Stimulated activated CD8-positive, alpha-beta memory T cell treated with anti-CD3 and anti-CD28 coated beads, Interleukin-15, amount 100 ng/mL, for 4 hours (primary cell): ENCODE measurements around the gene ZNF423.
"Not testable (repeated sequence)": the region's sequence is repeated elsewhere in the genome, so short reads cannot be mapped to it uniquely, and the experiment has no call there.

Experiments
- DNase-seq, 2 donors: peaks; one replicate each; pipeline ENCODE4 v3.0.0-alpha.2; 2020; ENCODE audit warnings: low read depth in 2 of 2

The ZNF423 gene

DNA sequence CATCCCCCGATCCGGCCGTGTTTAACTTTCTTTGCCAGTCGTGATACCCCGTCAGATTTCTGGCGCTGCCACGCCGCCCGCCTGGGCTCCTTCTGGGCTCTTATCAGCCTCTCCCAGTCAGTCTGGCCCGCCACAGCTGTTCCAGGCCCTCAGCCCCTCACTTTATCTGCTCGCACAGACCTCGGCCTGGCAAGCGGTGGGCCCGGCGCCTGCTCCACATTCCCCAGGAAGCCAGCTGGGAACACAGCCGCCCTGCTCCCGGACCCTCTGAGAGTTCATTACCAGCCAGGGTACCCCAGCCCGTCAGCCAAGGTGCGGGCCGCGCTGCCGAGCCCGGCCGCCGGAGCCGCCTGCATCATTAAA, 157.5 kb downstream of the ZNF423 start:
- DNase-seq: no peak

DNA sequence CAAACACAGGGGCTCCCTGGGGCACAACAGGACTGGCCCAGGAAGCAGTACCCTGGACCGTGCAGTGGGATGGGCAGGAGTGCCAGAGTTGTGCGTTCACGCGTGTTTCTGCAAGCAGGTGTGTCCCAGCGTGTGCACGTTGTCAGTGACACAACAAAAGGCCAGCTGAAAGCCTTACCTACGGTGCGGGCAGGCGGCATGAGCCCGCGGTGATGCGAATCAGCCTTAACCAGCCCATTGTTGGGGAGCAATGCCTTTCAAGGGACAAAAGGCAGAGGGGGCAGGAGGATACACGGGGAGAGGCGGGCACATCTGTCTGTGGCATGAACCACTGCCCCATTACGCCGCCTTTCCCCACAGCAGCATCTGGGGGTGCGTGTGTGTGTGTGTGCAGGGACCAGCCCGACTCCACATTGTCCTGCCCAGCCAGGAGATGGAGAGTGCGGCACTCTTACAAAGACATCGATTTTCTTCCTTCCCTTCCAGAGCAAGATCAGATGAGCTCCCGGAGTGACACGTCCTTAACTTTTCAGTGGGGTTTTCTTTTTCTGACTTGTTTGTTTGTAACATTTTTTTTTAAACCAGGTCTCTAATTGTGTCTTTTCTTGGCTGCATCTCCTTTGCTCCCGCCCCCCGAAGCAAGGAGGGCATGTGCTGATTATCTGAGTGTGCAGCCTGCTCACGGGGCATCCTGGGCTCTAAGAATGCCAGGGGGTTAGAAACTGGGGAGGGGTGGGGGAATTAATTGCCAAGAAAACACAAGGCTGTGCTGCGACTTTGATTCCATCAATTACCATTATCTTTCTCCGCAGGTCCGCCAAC, 158.1 kb downstream of the ZNF423 start:
- no peak for DNase-seq

DNA sequence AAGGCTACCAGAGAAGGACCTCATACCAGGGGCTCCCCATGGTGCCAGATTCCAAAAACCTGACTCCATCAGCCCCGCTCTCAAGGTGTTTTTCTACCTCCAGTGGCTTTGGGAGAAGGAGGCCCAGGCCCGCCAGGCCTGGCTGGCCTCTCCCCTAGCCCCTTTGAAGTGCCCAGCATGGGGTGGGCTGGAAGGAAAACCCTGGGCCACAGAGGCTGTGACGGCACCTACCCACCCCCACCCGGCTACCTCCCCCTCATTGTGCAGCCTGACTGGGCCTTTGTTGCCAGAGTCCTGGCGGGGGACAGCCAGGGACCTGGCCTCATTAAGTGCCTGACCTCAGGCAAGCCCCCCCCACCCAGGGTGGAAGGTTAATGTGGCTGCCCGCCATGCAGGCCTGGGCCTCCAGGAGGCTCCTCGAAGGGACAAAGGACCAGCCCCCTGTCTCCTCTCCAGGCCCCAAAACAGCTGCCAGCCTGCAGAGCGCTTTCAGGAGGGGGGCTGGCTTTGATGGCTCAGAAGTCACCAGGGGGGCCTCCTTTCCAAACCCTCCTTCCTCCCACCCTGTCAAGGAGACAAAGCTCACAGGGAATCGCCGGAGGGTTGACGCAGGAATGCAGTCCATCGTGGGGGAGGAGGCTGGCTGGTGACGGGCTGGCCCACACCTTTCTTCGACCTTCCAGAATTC, 159.4 kb downstream of the ZNF423 start:
- DNase-seq: no peak

DNA sequence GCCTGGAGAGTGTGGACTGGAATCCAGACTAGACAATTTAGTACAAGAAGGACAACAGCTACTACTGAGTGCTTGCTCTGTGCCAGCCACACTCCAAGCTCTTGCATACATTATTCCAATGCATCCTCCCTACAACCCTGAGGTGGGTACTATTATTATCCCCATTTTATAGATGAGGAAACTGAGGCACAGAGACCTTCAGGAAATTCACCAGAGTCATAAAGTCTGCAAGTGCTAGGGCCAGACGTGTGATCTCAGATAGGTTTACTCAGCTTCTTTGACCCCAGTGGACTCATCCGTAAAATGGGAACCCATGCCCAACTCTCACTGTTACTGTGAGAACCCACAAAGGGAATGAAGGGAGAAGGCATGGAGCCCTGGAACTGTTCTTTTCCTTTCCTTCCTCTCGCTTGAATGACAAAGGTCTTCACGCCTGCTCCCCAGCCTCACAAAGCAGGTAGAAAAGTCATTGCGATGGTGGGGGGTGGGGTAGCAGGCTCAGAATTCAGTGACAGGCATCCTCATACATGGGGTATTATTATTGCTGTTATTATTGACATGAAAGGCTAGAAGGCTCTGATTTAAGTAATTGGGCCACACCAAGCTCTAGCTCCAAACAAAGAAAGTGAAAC, 160.0 kb downstream of the ZNF423 start:
- no peak for DNase-seq

DNA sequence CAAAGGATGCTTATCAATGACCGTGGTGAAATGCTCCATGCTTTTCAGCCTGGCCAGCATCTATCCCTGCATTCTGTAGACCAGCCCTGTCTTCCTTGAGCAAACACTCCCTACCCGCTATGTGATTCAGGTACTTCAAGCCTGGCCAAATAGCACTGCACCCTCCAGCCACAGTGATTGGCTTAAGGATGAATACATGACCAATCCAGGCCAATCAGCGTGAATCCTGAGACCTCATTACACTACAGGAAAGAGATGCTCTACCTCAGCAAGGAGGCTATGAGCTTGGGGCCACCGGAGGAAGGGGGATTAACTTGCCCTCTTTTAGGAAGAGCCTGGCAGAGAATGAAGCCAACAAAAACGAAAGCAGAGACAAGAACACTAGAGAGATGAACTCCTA, 162.5 kb downstream of the ZNF423 start:
- no peak for DNase-seq

DNA sequence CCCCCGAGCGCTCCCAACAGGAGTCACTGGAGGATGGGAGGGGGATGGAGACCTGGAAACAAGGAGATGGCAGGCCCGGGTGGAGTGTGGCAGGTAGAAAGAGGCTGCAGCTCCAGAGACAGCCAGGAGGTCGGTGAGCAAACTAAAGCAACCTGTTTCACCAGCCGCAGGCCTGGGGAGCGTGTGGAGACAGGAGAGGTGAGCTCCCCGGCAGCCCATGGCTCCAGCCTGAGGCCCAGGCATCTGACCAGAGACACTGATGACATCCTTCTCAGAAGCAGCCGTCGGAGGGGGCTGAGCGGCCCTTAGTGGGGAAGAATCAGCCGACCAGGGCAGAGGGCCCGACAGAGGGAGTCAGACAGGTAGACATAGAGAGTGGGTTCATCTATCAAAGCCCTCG, 165.1 kb downstream of the ZNF423 start:
- no peak for DNase-seq

DNA sequence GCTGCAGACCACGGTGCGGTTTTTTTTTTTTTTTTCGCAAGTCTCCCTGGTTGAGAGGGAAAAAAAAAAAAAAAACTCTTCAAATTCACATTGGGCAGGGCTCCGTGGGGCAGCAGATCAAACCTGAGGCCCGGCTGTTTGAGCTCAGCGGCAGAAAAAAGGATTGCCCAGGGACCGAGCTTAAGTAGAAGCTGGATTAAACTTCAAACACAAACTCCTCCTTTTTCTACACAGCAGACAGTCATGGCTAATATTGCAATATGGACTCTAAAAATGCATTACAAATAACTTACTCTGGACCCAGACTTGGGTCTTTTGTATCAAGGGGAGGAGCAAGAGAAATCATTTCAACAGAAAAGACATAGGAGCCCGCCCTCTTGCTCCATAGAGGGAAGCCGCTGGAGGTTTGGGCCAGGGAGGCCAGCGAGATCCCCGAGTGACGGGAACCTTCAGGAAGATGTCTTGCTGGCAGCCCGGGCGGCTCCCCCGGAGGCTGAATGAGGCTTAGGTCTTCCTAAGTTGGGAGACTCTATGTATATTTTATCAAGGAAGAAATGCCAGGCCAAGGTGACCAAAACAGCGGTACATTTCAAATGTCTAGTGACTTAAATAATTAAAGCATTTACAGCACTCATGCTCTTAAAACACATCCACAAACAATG, 167.7 kb downstream of the ZNF423 start:
- no peak for DNase-seq

DNA sequence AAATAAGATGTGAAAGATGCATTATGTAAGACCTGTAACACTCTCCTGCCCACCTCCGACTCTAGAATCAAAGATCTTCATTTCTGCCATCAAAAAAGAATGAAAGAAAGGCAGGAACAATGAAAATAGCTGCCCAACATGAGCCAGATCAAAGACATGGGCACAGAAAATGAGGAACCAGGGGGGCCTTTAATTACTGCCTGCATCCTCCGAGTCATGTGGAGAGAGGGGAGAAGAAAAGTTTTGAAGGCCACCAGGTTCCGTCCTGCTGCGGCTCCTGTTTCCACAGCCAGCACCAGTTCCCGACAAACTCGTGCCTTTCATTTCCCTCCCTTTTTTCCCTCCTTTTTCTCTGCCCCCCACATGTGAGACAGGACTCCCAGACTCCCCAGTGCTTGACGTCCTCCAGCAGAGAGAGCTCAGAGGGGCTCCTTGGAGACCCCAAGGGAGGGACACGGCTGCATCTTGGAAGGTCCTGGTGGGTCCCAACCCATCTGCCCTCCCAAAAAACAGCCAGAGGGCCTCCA, 168.4 kb downstream of the ZNF423 start:
- DNase-seq: no peak

DNA sequence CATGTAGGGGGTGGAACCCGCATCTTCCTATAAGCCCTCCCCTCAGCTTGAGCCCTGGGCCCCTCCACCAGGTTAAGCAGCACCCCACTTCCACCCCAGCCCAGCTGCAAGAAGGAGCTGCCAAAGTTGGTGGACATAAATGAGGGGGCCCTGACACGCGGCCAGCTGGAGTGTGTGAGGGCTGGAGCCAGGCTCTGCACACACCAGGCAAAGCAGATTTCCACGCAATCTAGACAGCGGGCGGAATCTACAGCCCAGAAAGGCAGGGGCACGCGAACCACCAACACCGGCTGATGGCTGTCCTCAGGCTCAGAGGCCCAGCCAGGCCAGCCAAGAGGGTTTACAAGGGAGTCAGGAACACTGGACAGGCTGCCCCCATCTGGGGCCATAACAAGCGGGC, 171.2 kb downstream of the ZNF423 start:
- DNase-seq: no peak

DNA sequence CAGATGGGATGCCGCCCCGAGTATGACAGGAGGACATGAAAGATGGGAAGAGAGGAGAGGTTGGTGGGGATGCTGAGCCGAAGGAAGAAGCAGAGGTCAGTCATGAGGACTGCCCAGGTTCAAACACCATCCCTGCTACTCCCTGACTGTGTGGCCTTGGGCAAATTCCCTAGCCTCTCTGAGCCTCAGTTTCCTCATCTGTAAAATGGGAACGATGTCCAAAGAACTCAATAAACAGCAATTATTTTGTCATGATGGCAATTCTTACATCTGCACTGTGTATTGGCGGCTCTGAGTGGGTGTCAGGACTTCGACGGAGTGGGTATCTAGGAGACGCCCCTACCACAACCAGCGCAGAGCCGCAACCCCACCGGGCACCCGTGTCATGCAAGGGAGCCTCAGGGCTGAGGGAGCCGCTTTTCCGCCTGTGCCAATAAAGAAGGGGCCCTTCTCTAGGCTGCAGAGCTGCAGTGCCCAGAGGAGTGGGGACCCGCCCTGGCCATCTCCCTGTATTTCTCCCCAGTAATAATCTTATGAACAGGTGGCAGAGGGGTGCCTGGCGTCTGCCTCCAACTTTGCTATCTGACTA, 173.2 kb downstream of the ZNF423 start:
- DNase-seq: no peak

DNA sequence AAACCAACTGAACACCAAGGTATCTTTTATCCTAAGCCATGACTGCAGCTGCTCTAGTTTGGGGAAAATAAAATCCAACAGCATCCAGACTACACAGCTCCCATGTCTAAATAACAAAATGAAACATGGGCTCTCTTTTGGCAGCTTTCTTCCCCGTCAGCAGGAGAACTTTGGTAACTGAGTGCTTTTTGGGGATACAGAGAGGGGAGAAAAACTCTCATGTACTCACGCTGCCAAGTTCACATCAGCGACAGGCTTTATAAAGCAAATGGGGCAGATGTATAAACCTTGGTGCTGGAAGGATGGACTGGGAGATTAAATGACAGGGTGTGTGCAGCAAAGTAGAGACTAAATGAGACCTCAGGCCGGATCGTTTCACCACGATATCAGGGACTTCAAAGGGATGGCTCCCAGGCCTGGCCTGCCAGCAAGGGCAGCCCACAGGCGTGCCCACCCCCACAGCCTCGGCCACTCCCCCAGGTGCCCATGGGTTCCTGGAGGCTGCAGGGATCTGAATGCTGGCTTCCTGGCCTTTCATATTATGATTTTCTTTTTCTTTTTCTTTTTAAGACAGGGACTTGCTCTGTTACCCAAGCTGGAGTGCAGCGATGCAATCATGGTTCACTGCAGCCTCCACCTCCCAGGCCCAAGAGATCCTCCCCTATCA, 174.6 kb downstream of the ZNF423 start:
- DNase-seq: no peak

DNA sequence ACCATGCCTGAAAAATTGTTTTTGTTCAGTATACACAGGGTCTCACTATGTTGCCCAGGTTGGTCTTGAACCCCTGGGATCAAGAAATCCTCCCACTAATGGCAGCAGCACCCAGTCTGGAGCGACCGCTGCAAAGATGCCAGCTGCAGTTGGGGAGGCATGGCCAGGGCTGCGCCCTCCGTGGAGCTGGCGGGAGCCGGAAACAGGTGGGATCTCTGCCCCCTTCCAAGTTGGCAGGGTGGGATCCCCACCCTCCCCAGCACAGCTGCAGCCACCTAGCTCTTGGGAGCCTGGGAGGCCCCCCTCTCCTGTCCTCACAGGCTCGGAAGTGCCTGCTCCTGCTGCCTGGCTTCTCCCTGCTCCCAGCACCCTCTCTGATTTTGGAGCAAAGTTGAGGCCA, 176.8 kb downstream of the ZNF423 start:
- DNase-seq: no peak

DNA sequence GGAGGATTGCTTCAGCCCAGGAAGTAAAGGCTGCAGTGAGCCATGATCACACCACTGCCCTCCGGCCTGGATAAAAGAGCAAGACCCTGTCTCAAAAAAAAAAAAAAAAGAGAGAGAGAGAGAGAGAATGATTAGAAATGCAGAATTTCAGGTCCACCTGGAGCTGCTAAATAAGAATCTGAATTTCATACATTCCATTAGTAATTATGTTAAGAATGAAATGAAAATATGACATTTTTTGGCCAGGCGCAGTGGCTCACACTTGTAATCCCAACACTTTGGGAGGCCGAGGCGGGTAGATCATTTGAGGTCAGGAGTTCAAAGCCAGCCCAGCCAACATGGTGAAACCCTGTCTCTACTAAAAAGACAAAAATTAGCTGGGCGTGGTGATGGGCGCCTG, 178.3 kb downstream of the ZNF423 start:
- not testable (repeated sequence) for DNase-seq

DNA sequence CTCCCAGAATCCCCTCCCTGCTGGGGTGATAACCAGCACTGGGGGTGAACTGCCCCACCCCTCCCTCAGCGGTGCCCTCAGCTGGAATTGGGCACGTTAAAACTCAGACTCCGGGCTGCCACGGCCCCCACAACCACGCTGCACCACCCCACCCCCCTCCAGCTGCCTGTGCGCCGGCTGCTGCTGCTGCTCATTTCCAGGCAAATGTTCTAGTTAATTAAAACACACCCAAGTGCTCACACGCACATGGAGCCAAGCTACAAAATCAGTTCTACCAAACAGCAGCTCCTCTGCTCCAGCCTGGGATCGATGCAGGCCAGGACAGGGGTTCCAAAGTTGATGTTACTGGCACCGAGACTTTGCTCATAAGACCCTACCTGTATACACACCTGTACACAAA, 180.5 kb downstream of the ZNF423 start:
- DNase-seq: no peak

DNA sequence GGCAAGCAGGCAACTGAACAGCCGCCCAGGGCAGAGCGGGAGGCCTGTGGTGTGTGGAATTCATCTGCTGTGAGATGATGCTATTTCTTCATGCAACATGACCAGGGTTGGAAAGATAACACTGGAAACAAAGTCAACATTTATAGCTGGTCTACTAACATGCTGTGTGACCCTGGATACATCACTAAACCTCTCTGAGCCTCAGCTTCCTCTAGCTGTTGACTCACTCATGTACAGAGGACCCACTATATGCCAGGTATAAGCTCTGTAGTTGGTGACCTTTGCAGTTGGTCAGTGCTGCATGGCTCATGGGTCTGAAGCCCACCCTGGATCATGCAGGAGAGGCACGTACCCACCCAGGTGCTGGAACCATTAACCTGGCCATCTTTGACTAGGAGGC, 180.9 kb downstream of the ZNF423 start:
- DNase-seq: no peak

DNA sequence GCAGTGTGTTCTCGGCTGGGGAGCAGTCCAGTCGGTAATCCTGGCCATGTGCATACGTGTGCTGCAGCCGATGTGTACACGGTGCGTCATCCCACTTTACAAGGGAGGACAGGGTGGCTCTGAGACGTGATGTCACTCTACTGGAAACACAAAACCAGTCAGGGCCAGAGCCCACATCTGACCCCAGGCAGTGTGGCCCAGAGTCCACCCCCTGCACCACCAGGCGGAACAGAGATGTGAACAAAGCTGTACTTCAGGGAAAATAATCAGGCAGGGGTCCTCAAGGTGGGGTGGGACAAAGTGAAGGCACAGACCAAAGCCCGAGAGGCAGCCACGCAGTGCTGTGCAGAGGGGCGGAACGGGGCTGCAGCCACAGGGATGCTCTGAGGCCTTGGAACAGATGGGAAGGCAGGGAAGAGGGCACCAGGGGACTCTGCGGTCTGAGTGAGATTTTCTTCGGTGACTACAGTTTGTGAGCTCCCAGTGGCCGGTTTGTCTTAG, 181.5 kb downstream of the ZNF423 start:
- DNase-seq: no peak

DNA sequence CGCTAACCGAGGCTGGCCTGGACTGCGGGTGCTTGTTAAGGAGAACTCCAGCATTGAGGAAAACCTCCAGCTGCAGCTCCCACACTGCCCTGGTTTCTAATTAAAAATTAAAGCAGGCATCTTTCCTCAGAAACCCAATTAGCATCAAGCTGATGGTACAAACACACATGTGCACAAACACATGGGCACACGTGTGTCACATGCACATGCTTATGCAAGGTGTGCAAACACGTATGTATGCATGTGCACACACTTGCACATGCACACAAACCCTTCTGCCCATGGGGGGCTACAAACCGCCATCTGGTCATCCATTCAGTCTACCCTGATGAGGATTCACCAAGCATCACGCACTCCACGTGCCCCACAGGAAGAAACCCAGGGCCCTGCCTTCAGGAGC, 182.5 kb downstream of the ZNF423 start:
- no peak for DNase-seq

DNA sequence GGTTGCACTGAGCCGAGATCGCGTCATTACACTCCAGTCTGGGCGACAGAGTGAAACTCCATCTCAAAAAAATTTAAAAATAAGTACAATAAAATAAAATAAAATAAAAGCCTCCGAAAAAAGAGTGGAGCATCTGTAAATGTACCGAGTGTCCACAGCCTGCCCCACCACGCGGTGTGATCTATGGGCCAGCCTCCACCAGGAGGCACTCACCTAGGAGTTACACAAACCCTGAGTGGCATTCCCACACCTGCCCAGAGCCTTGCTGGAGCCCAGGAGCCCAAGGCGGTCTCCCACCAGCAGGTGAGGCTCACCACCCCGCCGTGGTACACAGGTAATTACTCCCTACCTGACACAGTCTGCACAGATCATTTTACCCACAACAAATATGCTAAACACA, 183.2 kb downstream of the ZNF423 start:
- DNase-seq: no peak

DNA sequence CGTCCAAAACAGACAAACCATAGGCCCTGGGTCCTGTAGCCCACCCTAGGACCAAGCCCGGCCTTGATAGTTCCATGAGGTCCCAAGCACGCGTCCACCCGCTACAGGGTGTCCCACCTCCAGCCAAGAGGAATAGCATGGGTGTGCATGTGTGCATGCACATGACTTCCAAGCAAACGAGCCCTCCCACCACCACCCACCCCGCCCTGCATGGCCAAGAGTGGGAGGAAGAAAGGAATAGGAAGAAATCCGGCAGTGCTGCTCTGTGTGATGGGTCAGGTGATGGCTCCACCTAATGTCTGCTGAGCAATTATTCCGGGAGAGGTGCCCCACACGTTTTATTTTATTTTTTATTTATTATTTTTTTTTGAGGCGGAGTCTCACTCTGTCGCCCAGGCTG, 184.6 kb downstream of the ZNF423 start:
- DNase-seq: no peak

DNA sequence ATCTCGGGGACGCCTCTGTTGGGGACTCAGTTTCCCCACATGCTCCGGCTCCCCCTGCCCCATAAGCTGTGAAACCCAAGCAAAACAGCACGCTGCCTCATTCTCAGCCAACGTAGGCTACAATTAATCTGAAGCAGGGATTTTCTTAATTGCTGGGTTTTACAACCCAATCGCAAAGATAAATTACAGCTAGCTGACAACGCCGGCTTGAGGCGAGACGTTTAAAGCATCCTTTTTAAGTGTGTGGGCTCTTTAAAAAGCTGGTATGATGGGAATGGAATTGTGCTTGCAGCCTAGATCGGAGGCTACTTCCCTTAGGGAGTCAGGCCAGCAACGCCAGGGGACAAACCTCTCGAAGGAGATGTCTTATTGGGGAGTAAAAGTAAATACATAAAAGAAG, 185.3 kb downstream of the ZNF423 start:
- DNase-seq: no peak
